ENCODE measurements around the gene CACNA1C.

Gene CACNA1C

DNA sequence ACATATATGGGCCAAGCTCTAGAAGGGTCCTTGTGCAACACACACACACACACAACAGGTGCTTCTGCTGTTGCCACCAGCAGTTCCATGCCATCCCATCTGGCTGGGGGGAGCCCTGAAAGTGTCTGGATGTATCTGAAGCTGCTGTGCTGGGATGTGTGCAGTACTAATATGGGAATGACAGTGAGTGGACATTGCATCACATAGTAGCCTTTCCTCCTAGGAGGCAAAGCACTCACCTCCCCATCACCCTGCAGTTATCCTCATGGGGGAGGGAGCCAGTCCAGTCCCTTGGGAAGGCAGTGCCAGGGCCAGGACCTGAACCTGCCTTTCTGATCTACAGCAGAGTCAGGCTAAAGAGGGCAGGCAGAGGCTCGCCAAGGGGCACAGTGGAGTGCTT lies 208.9 kb downstream of the CACNA1C start:
- no peak for DNase-seq

DNA sequence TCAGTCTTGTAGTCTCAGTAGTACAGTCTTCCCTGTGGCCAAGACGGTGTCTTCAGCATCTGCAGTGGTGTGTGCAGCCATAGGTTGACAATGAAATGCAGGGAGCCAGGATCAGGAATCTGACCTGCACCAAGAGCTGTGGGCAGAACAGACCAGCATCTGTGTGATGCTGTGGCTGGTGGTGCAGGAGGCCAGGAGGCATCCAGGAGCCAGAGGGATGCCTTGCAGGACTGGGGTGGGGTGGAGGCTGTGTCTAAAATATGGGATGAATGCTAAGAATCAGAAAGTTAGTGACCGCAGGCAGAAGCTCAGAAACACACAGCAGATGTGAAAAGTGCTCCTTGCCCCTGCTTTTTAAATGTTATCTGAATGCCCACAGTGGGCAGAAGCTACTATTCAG lies 209.7 kb downstream of the CACNA1C start:
- no peak for DNase-seq

DNA sequence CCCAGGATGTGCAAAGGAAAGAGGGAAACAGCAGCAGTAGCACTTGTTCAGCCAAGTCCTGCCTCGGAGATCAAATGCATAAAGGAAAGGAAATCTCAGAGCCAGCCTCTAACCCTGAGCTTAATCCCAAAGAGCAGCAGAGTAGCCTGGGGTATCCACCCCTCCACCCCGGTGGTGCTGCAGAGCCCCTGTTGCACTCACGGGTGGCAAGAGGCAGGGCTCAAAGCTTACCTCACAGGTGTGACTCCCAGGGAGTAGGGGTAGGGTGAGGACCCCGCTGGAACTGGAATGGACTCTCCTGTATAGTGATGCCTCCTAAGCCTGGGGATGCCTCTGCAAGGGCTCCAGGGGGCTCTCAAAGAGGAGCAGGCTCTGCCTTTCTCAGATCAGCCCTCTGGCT lies 211.1 kb downstream of the CACNA1C start:
- no peak for DNase-seq

DNA sequence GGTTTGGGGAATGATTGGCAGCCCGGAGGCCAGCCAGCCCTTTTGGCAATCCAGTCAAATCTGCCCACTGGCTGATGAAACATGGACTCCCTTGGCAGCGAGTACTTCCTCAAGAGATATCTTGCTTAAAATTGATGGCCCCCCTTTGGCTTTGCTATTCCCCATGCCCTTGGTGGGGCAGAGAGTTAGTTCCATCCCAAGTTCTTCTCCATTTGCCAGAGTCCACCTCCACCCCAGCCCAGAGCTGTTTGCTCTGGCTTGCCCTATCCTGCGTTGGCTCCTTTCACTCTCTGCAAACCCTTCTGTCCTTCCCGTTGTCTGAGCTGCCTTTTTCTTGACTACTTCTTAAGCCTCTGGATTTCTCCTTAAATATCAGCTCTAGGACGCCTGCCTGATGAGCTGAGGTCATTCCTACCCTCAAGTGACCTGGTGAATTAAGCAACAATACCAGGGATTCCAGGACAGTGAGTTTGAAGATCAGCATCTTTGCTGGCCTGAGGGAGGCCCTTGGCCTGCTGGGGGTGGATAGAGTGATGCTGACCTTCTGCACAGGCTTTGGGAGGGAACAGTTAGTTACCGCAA lies 212.0 kb downstream of the CACNA1C start:
- peak; percentile 96 for DNase-seq

DNA sequence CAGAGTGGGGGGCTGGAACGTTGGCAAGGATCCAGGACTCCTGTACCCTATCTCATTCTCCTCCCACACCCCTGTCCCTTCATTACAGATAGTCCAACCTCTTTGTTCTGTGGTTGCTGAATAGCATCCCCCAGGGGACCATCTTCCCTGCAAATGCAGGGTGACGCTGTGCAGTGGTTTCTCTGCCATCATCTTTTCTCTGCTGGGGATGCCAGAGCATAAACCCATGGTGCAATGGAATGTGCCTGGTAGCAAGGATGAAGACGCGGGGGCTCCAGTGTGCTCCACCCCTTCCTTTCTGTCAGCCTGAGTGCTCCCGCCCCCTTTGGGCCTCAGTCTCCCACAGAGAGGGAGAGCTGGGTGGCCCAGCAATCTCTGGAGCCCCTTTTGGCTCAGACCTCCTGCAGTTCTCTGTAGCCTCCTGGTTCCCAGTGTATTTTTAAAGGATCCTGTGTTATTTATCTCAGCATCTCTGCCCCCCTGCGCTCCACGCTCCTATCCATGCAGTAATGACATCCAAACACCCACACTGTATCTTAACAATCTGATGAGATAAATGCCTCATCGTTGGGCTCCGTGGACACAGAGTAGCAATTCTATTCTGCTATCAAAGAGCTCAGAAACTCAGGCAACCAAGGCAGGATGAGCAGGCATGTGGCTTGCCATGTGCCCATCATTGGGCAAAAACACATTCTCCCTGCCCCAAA lies 212.8 kb downstream of the CACNA1C start:
- DNase-seq, result no peak

DNA sequence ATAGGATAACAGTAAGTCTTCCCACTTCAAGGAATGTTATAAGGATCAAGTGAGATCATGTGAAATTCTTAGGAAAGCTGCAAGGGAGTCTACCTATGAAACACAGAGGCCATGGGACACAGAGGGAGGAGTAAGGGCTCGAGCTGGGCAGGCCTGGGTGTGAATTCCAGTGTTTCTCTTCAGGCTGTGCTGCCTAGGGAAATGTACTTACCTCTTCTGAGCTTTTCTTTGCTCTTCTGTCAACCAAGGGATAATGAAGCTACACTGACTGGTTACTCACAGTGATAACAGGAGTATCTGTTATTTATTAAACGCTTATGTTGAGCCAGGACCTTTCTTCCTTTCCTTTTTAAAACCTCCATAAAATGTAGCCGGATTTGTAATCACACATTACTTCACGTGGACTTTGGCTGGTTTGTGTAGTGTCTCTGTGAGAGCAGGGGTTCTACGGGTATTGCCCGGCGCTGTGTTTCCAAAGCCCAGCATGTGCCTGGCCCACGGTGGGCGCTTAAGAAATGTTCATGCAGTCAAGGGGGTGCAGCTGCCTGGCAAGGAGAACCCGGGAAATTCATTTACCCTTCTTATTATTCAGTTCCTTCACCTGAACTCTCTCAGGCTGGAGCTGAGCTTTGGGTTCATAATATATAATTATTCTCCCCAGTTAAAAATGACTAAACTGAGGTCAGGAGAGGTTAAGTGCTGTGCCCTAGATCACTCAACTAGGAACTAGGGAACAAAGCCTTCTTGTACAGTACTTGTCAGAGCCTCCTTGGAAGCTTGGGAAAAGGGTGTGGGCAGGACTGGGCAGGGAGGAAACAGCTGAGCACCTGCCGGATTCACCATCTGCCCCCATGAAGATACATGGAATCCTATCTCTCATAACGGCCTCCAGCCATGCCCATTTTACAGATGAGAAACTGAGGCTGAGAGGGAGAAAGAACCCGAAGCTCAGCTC lies 214.2 kb downstream of the CACNA1C start:
- no peak for DNase-seq

DNA sequence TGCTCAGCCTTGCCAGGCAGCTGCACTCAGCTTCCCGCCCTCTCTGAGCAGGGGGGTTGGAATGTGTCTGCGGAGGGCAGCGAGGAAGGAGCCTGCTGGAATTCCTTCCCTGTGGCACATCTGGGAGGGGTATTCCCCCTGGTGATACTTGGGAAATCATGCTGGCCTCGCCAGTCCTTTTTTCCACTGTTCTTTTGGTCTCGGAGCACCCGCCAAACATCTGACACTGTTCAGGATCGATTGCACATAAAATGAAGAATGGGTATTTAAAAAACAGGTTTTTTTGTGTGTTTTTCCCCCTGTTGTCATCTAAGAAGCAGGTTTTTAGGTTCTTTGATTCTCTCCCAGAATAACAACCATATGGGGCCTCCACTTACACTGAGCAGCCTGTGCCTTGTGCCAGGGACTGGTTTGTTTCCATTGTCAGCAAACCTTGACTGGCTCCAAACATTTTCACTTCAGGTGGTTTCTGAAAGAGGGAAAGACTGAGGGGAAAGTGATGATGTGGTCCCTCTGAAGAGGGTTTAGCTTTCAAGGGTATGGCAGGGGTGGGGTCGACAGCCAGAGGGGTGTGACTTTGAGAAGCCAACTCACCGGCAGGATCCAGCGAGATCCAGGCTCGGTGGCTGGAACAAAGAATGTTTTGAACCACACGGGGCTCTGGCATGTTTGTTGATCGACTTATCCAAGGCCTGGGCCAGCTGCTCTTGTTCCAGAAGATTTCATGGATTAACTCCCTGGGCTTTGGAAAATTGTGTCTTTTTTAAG lies 215.1 kb downstream of the CACNA1C start:
- DNase-seq, result peak; percentile 63

DNA sequence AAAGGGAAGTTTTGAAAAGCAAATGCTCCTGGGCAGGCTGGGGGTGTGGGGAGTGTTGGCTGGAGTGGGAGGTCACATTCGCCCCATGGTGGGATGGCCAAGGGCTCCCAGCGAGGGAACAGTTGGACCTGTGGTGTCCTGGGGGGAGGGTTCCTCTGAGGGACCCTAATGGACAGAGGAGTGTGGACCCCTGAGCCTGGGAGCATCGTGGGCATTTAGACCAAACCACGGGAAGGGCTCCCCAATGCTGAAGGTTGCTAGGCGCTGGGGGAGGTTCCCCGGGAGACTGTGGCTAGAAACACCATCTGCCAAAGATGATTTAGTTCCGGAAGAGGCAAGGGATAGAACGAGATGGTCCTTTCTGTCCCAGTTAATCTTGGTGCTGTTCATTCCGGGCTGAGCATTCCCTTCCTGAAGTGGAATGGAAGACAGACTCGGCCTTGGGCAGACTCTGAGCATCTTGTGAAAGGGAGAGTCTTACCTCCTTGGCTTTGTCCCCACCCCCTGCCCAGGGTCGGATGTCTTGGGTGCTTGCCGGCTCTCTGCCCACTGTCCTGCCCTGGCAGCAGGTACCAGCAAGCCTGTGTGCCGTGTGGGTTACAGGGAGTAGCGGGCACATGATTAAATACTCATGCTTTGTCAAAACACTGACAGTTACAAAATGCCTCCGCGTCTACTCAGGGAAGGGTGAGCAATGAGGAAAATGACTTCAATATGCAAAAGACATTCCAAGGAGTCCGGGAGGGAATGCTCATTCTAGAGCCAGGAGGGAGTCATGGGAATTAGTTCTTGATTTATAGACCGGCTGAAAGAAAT lies 215.9 kb downstream of the CACNA1C start:
- peak; percentile 84 for DNase-seq

DNA sequence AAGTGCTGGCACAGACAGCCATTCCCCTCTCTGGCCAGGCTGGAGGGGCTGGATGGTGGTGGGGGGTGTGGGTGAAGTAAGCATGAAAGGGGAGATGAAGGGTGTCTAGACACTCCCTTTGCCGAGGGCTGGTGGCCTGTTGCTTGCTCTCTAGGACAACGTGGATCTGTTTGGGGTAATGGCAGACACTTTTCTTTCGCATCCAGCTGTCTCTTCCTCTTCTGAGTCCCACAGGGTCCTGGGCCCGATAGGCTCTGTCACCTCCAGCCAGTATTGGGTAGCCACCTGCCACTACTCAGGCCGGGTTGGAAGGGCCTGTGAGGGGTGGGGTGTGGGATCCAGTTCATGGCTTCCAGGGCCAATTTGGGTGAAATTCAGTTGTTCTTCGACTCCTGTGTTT lies 218.1 kb downstream of the CACNA1C start:
- DNase-seq, result no peak

DNA sequence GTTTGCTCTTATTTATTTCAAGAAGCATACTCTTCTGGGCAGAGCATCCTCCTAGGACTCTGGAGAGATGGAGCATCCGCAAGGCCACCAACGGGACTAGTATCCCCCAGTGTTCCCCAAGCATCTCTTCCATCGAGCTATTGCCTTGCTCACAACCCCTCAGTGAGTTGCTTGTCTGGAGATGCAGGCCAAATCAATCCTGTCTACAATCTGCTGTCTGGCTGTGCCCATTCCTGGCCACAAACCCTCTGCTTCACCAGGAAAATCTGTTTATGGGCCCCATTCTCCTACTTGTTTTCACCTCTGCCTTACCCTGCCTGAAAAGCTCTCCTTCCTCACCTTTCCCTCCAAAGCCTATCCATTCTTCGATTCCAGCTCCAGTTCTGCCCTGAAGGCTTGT lies 219.2 kb downstream of the CACNA1C start:
- DNase-seq, result no peak

DNA sequence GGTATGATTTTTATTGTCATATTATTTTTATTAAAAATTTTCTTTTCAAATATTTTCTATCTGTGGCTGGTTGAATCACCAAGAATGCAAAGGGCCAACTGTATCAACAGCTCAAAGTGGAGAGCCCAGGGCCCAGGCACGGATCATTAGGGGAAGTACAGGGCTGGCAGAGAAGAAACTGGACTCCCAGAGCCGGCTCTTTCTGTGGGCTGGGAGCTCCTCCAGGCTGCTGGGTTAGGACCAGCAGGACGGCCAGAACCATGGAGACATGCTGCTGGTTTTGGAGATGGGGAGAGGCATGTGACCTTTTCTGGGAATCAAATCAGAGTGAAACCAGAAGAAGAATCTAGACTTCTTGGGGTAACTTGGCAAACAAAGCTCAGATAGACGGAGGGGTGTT lies 220.5 kb downstream of the CACNA1C start:
- peak; percentile 25 for DNase-seq

DNA sequence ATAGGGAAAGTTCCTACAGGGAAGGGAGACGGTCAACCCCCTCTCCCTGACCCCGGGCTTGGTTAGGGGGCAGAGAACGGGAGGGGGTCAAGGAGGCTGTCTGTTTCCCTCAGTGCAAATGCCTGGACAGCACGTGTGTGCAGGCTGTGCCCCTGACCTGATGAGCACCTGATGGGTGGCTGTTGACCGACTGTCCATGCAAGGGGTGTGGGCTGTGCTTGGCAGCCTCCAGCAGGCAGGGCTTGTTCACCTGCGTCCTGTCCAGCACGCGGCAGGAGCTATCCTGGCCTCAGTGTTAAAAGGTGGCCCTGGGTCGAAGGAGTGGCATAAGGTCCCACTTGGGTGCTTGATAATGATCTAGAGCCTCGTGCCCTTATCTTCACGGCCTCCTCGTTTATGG lies 221.0 kb downstream of the CACNA1C start:
- DNase-seq, result no peak

DNA sequence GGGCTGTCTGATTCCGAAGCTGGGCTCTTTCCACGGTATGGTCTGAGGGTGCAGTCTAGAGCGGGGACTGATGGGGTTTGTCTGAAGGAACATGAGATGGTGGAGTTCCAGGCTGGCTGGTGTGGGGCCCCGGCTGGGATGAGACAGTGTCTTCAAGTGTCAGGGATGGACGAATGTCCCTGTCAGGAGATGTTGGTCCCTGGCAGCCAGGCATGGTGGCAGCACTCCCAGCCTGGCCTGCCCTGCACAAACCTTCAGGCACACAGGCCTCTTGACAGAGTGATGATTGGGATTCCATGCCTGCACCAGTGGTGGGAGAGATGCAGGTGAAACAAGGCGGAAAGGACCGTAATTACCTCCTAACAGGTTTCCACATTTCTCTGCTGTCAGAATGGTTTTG lies 221.9 kb downstream of the CACNA1C start:
- no peak for DNase-seq

DNA sequence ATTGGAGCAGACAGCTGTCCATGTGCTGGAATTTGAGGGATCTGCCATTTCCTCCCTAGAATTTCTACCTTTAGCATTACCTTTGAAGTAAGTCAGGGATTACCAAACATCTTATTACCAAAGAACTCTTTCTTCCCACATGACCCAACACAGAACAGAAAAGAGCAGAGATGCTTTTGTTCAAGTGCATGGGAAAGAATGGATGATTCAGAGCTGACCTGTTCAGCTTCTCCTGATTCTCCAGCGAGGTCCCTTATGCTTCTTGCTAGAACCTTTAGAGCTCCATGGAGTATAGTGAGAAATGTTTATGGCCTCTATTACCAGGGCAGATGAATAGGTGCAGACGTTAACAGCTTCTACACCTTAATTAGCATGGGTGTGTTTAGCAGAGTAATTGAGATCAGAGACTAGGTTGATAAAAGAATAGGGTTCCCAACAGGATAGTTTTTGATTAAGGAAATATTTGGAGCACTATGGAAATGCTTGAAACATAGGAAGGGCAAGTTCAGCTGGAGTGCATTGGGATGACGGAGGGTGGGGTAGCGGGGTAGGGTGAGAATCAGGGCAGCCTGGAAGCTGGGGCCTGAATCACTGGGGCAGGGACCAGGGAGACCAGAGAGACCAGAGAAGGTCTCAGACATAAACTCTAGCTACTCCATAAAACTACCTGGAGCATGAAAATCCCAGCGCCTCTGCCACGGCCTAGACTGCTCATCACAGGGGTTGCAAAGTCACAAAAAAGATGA lies 223.7 kb downstream of the CACNA1C start:
- DNase-seq, result no peak

DNA sequence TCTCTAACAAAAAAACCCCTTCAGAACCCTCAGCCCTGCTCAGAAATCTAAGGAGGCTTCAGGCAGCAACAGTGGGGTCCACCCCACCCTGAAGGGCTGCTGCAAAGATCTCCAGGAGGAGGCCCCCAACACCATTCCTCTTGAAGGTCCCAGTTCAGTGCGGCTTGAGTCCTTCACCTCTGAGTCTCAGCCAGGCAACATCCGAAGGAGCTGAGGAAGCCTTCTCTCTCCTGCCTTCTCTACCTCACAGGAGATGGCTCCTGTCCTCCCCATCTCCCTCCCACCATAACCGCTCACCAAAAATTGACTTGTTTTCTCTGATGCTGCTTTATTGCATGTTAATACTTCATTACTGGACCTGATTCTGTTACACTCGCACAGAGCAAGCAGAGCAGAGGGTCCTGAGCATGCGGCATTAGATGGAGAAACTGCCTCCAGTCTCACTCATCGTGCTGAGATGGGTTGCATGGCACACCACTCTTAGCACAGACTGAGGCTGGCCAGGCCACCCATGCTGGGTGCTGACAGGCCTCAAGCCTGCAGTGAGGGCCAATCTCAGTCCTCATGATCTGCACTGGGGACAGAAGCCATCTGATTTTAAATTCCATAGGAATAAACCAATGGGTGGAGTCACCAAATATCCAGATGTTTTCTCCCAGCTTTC lies 224.8 kb downstream of the CACNA1C start:
- DNase-seq, result no peak

DNA sequence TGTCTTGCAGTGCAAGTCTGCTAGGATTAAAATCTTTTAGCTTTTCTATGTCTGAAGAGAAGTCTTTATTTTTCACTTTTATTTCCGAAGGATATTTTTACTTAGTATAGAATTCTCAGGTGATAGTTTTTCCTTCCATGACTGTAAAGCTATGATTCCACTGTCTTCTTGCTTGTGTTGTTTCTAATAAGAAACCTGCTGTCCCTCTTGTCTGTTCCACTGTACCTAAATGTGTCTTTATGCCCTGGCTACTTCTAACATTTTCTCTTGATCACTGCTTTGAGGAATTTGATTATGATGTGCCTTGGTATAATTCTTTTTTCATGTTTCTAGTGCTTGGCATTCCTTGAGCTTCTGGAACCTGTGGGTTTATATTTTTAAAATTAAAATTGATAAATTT lies 228.7 kb downstream of the CACNA1C start:
- DNase-seq, result no peak

DNA sequence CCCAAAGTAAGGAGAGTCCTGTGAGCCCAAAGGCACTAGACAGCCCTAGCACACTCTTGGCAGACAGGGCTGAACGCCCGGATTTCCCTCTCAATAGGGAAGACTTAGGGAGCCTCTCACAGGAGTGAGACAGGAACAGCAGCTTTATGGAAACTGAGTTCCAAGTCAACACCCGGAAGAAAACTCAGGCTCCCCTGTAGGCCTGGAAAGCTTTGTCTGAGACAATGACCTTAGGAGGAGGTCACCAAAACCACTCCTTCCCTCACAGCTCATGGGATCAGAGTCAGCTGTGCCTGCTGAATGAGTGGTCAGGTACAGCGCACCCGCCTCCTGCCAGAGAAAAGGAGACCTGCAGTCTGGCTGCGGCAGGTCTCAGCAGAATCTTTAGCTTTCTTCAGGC lies 229.5 kb downstream of the CACNA1C start:
- DNase-seq, result no peak

DNA sequence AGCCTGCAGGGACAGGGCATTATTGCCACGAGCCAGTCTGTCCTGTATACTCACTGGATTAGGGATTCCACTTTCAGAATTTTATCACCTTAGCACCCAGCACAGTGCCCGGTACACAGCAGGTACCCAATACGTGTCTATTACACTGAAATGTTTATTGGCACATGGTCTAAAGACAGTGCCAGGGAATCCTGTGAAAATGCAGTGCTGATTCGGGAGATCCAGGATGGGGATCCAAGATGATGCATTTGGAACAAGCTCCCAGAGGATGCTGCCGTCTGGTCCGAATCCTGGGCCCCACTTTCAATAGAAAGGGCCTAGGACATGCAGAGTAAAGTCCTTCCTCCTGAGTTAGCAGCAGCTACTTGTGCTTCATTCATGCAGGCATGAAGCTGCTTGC lies 230.7 kb downstream of the CACNA1C start:
- no peak for DNase-seq

DNA sequence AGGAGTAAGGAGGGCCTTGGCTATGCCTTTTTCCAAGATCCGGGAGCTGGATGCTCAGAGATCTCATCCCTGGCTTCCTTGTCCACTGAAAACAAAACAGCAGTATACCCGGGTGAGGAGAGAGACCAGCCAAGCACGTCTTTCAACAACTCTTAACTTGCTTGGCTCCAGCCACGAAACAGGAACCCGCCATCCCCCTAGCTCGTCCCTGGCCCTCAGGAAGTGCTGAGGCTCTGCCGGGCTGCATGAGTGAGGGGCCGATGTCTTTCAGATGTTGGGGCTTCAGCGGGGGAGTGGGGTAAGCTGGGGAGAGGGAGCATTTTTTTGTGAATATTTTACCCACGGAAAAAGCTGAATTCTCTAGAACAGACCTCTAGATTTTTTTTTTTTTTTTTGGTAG lies 231.1 kb downstream of the CACNA1C start:
- DNase-seq, result no peak

DNA sequence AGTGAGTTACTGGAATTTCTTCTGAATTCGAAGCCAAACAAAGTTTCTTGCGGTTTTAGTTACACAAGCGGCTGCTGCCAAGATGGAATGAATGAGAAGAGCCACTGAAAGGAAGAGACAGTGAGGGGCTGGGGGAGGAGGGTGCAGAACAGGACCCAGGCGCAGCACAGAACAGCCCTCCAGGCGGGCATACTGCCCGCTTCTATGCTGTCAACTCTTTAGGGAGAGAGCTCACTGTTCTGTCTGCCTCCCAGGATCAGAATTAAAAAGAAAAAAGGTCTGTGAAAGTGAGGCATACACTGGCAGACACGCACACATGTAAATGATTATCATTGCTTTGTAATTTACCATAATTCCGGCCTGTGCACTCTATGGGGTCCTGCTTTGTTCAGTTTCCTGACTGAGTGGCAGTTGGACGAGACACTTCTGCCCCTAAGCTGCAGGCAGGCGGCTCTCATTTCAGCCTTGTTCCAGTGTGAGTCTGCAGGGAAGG lies 231.6 kb downstream of the CACNA1C start:
- peak; percentile 21 for DNase-seq

DNA sequence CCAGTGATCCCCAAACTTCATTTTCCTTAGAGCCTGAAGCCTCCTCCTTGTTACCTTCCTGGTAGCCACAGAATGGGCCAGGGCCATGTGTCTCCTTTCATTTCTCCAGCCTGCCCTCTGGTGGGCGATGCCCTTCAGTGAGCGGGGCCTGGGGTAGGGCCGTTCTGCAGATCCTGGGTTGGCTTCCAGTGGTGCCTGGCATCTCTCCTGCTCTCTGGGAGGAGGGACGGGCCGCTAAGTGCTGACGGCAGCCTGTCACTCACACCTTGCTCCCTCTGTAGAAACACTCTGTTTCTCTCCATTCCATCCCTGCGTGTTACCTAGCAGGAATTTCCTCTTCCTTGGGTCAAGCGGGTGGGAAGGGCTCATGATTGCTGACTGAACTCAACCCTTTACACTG lies 232.1 kb downstream of the CACNA1C start:
- DNase-seq, result peak; percentile 48

Data from amniotic stem cell (primary cell).